Adrenal gland (tissue), 12 donors: ENCODE measurements around the gene FGFBP2. TPM values are rescaled to one million over a fixed set of nuclear protein-coding genes. Genes with fewer than 3 reads are reported as not detected.

ENCODE experiments used
- DNase-seq, 7 donors: peaks; one replicate each; pipeline ENCODE4 v3.0.0-alpha.2; 2019 to 2020
- H3K27ac ChIP-seq, 5 donors: fragments of 200-600 bp; sonication (generic) in 4 of 5; 1 replicate in 3 of 5; 2 replicates in 2 of 5; pipeline versions ENCODE4 v1.5.1 to v1.8.0; 2016 to 2020; ENCODE audit warnings: mild to moderate bottlenecking in 1 of 5
- H3K27me3 ChIP-seq: fragments of 200-600 bp; 2 replicates; pipeline ENCODE4 v1.8.0; 2021
- H3K36me3 ChIP-seq, 2 donors: fragments of 200-600 bp; replicated peaks in 1 of 2; 1 replicate in 1 of 2; 2 replicates in 1 of 2; pipeline versions ENCODE4 v1.5.1 to v1.8.0; 2018 to 2022
- H3K4me1 ChIP-seq, 2 donors: fragments of 200-600 bp; replicated peaks in 1 of 2; 1 replicate in 1 of 2; 2 replicates in 1 of 2; pipeline versions ENCODE4 v1.5.1 to v1.8.0; 2018 to 2021
- H3K4me3 ChIP-seq, 4 donors: fragments of 200-600 bp; sonication (generic) in 3 of 4; one replicate each; pipeline ENCODE4 v1.5.1; 2016 to 2018
- H3K9me3 ChIP-seq, 3 donors: fragments of 200-600 bp; sonication (generic) in 1 of 3; replicated peaks in 1 of 3; 1 replicate in 2 of 3; 2 replicates in 1 of 3; pipeline versions ENCODE4 v1.5.1 to v1.8.0; 2016 to 2021
- POLR2A ChIP-seq, 2 donors: fragments of 450-650 bp; IDR thresholded peaks; one replicate each; pipeline ENCODE4 v1.6.1; 2017; ENCODE audit warnings: antibody characterized with exemption in 2 of 2, mild to moderate bottlenecking in 2 of 2, moderate library complexity in 1 of 2
- WGBS, 4 donors: extraction: QIAGEN DNeasy Blood & Tissue Kit in 2 of 4; methylation state at CpG; one replicate each; pipeline versions ENCODE4 v1.1.5 to v1.1.7; 2013 to 2017; 5-methylcytosine and 5-hydroxymethylcytosine counted together
- intact Hi-C, 2 donors: fragments of 100-400 bp; cut with DNase I; formaldehyde crosslinking; loops; one replicate each; pipeline versions ENCODE4 v1.14.1 to v1.15.0; 2022 to 2023
- polyA plus RNA-seq, 3 donors: library from polyadenylated mRNA; stranded (reverse); fragments of 200-250 nt in 2 of 3; fragments of 350-450 nt in 1 of 3; fragmentation: Illumina TruSeq in 1 of 3; extraction: RNeasy Lipid Tissue Mini Kit (QIAGEN cat#74804) in 1 of 3; gene quantifications; one replicate each; pipeline ENCODE4 v1.2.3, GENCODE V29; 2013 to 2014
- total RNA-seq, 9 donors: library from RNA; depleted of rRNA in 4 of 9; stranded (reverse); fragments of >200 nt in 4 of 9; fragments of 120-200 nt in 1 of 9; fragmentation: NEBNext Ultra II Directional in 1 of 9; extraction: Animal tissue kit (Norgen Biotek cat#: 25700) in 1 of 9; gene quantifications; one replicate each; pipeline versions ENCODE4 v1.1.0 to v1.2.4, GENCODE V29; 2013 to 2023
- TF ChIP-seq, protein P1 (sequence below), 6 experiments: fragments of 450-650 bp in 4 of 6; fragments of 200-600 bp in 2 of 6; sonication (generic) in 1 of 6; IDR thresholded peaks; 1 replicate in 5 of 6; 2 replicates in 1 of 6; pipeline versions ENCODE4 v1.5.1 to v1.8.0; 2016 to 2021; ENCODE audit warnings: antibody characterized with exemption in 6 of 6, mild to moderate bottlenecking in 2 of 6, moderate library complexity in 1 of 6
- donor health status: healthy with polysubstance abuse.
- donor health status: Bipolar disorder and iron deficiency.
- donor health status: DM: yes; HTN: yes; CAD: no.
- donor health status: DM: no; HTN: no; CAD: no.
- donor health status: DM: no; HTN: no; CAD: no.
- donor health status: DM: yes; HTN: yes; CAD: no.

Gene FGFBP2
- total and polyA plus RNA-seq, 12 donors, result 0.26 to 2.9 (median 0.94) TPM; not detected in 2

DNA sequence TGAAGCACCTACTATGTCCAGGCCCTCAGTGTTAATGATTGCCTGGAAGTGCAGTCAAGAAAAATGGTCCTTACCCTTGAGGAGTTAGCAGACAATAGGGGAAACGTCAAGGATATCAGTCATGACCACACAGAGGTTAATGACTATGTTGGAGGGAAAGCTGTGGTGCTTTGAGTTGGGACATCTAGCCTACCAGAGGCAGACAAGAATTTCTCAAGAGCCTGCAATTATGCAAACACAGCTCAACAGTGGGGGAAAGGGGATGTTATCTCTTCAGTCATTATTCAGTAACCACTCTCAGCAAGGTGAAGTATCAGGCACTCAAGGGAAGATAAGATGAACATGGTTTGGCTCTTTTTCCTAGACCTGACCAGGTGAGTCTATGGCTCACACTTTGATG lies 17.5 kb downstream of the FGFBP2 start:
- Histone ChIP-seq H3K4me1 (no peaks in the 10 kb centered on the region), H3K4me3 (no peak overlapping the region), H3K27me3 (no peaks in the 10 kb centered on the region), H3K9me3 (no peaks in the 10 kb centered on the region), H3K36me3 (no peaks in the 10 kb centered on the region), H3K27ac (no peak overlapping the region)
- WGBS, 4 donors, result 41 to 85% (median 64%) methylated on average over 1 of the region's 1 CpG
- intact Hi-C loops, result no loop called here
- TF ChIP-seq, protein P1, sequence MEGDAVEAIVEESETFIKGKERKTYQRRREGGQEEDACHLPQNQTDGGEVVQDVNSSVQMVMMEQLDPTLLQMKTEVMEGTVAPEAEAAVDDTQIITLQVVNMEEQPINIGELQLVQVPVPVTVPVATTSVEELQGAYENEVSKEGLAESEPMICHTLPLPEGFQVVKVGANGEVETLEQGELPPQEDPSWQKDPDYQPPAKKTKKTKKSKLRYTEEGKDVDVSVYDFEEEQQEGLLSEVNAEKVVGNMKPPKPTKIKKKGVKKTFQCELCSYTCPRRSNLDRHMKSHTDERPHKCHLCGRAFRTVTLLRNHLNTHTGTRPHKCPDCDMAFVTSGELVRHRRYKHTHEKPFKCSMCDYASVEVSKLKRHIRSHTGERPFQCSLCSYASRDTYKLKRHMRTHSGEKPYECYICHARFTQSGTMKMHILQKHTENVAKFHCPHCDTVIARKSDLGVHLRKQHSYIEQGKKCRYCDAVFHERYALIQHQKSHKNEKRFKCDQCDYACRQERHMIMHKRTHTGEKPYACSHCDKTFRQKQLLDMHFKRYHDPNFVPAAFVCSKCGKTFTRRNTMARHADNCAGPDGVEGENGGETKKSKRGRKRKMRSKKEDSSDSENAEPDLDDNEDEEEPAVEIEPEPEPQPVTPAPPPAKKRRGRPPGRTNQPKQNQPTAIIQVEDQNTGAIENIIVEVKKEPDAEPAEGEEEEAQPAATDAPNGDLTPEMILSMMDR (IDR thresholded peaks at IDR 0.05), result no peak
- no peak for TF ChIP-seq POLR2A (IDR thresholded peaks at IDR 0.05)
- no peak for DNase-seq

DNA sequence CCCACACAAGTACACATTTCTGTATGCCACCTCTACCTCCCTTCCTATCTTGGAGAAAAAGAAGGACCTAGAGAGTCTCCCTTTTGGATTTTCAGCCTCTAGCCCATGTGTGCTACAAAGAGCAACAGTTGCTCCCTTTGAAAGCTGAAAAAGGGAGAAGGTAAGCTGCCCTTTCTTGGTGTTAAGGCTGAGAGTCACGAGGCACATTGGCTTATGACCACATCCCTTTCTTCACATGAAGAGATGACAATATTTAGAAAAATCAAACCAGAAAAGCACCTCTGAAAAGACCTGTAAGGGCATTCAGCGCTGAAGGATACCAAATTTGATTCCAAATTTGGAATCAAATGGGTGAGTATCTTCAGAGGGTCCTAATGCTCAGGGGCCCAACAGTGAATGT lies 18.1 kb downstream of the FGFBP2 start:
- intact Hi-C loops, result no loop called here
- Histone ChIP-seq H3K9me3 (no peaks in the 10 kb centered on the region), H3K4me3 (no peak overlapping the region), H3K4me1 (no peaks in the 10 kb centered on the region), H3K27me3 (no peaks in the 10 kb centered on the region), H3K36me3 (no peaks in the 10 kb centered on the region), H3K27ac (no peak overlapping the region)
- no peak for DNase-seq
- no peak for TF ChIP-seq POLR2A (IDR thresholded peaks at IDR 0.05)
- TF ChIP-seq, protein P1 (IDR thresholded peaks at IDR 0.05), result no peak
- WGBS, 4 donors, result 82 to 88% (median 86%) methylated on average over 2 of the region's 2 CpGs

GRCh38 chr4:15942283-15942682 lies 20.7 kb downstream of the FGFBP2 start:
- Histone ChIP-seq H3K27ac (no peak overlapping the region), H3K27me3 (no peaks in the 10 kb centered on the region), H3K9me3 (no peaks in the 10 kb centered on the region), H3K36me3 (no peaks in the 10 kb centered on the region), H3K4me3 (no peak overlapping the region), H3K4me1 (no peaks in the 10 kb centered on the region)
- WGBS, 4 donors, result 71 to 81% (median 73%) methylated on average over 1 of the region's 1 CpG
- intact Hi-C loops, result no loop called here
- TF ChIP-seq POLR2A (IDR thresholded peaks at IDR 0.05), result no peak
- TF ChIP-seq, protein P1 (IDR thresholded peaks at IDR 0.05), result no peak
- no peak for DNase-seq

GRCh38 chr4:15938640-15939039 lies 24.3 kb downstream of the FGFBP2 start, which contains the start of gene FGFBP1:
Gene FGFBP1 (minus strand): TSS chr4:15938740. CDS start chr4:15936632, 2,108 bp downstream.
- 39 to 59% (median 55%) methylated on average over 4 of the region's 4 CpGs for WGBS, 4 donors
- Histone ChIP-seq H3K36me3 (no peaks in the 10 kb centered on the region), H3K4me3 (no peak within 1 kb of the TSS), H3K9me3 (no peaks in the 10 kb centered on the region), H3K27ac (no peak within 1 kb of the TSS), H3K4me1 (no peaks in the 10 kb centered on the region), H3K27me3 (no peaks in the 10 kb centered on the region)
- DNase-seq, result no peak
- TF ChIP-seq POLR2A (IDR thresholded peaks at IDR 0.05), result no peak
- TF ChIP-seq, protein P1 (IDR thresholded peaks at IDR 0.05), result no peak
- intact Hi-C loops, result no loop called here
